OCI-LY7 (cell line): ENCODE measurements around the gene LRRC28. TPM values are rescaled to one million over a fixed set of nuclear protein-coding genes. Genes with fewer than 3 reads are reported as not detected.

Source experiments
- BruUV-seq: library from RNA; stranded (reverse); fragments of 400-500 nt; replicated peaks from 2 replicates; lab custom pipeline; 2021; lab: Mats Ljungman, UMichigan
- CTCF ChIA-PET: fragments of 300-600 bp; sonication (Branson Sonifier 250); formaldehyde crosslinking; loops from one replicate; lab custom pipeline; 2022; ENCODE audit warnings: antibody characterized with exemption; ENCODE audit not compliant: unreplicated experiment; lab: Charles Lee
- POLR2A ChIA-PET: fragments of 300-600 bp; sonication (Branson Sonifier 250); formaldehyde crosslinking; loops from one replicate; lab custom pipeline; 2022; ENCODE audit warnings: antibody characterized with exemption; lab: Charles Lee
- DNase-seq: peaks from one replicate; pipeline ENCODE4 v3.0.0-alpha.2; 2015; ENCODE audit warnings: low spot score
- H2AFZ ChIP-seq: fragments of 200-600 bp; sonication (generic), shearing (Covaris generic); 2 replicates; pipeline ENCODE4 v1.6.1; 2014; ENCODE audit warnings: mild to moderate bottlenecking, antibody characterized with exemption, low read length, moderate library complexity
- H3K27ac ChIP-seq: fragments of 200-600 bp; sonication (generic); 2 replicates; pipeline ENCODE4 v1.5.1; 2014; ENCODE audit warnings: mixed run types, low read depth, mild to moderate bottlenecking, moderate library complexity, low read length, inconsistent platforms; ENCODE audit not compliant: poor library complexity, severe bottlenecking
- H3K36me3 ChIP-seq: fragments of 200-600 bp; sonication (generic); 2 replicates; pipeline ENCODE4 v1.6.1; 2014; ENCODE audit warnings: mild to moderate bottlenecking, antibody characterized with exemption, low read length, moderate library complexity, mixed read lengths; ENCODE audit not compliant: insufficient read depth
- H3K4me1 ChIP-seq: fragments of 200-600 bp; sonication (generic); 2 replicates; pipeline ENCODE4 v1.5.1; 2014; ENCODE audit warnings: mild to moderate bottlenecking, low read length; ENCODE audit not compliant: insufficient read depth, poor library complexity, severe bottlenecking
- H3K4me2 ChIP-seq: fragments of 200-600 bp; sonication (generic); 2 replicates; pipeline ENCODE4 v1.6.1; 2014; ENCODE audit warnings: mild to moderate bottlenecking, low read length
- H3K4me3 ChIP-seq: fragments of 200-600 bp; sonication (generic); 2 replicates; pipeline ENCODE4 v1.5.1; 2014; ENCODE audit warnings: mild to moderate bottlenecking, low read depth, low read length; ENCODE audit not compliant: poor library complexity, severe bottlenecking
- H3K79me2 ChIP-seq: fragments of 200-600 bp; sonication (generic); 2 replicates; pipeline ENCODE4 v1.6.1; 2016; ENCODE audit warnings: low read depth, mild to moderate bottlenecking, low read length, moderate library complexity, mixed read lengths; ENCODE audit not compliant: insufficient read depth
- H3K9me2 ChIP-seq: fragments of 200-600 bp; sonication (generic); 2 replicates; pipeline ENCODE4 v1.6.1; 2016; ENCODE audit warnings: mild to moderate bottlenecking, low read length, mixed read lengths; ENCODE audit not compliant: insufficient read depth
- H3K9me3 ChIP-seq: fragments of 200-600 bp; sonication (generic); 2 replicates; pipeline ENCODE4 v1.6.1; 2014; ENCODE audit warnings: mild to moderate bottlenecking, mixed run types, low read length, mixed read lengths
- H4K20me1 ChIP-seq: fragments of 200-600 bp; sonication (generic); 2 replicates; pipeline ENCODE4 v1.6.1; 2014; ENCODE audit warnings: mild to moderate bottlenecking, antibody characterized with exemption, low read length, moderate library complexity, mixed read lengths; ENCODE audit not compliant: insufficient read depth
- CTCF ChIP-seq: fragments of 200-600 bp; sonication (generic); conservative IDR thresholded peaks from 2 replicates; pipeline ENCODE4 v1.5.1; 2014; ENCODE audit warnings: mild to moderate bottlenecking, antibody characterized with exemption, low read length, moderate library complexity, mixed read lengths
- EZH2phosphoT487 ChIP-seq: fragments of 200-600 bp; sonication (generic); IDR thresholded peaks from 2 replicates; pipeline ENCODE4 v1.6.1; 2018; ENCODE audit warnings: low read depth, borderline replicate concordance, mild to moderate bottlenecking, mixed run types, antibody characterized with exemption, low read length, moderate library complexity, mixed read lengths
- intact Hi-C: fragments of 100-400 bp; cut with micrococcal nuclease; formaldehyde crosslinking; loops from one replicate; pipeline ENCODE4 v1.10.0; 2022; ENCODE audit not compliant: unreplicated experiment
- total RNA-seq, 2 experiments: library from RNA; depleted of rRNA in 1 of 2; stranded (reverse); fragments of >200 nt in 1 of 2; shearing (Covaris generic) in 1 of 2; gene quantifications; 2 replicates each; pipeline ENCODE4 v1.2.3, GENCODE V29; 2014 to 2022

The LRRC28 gene
- total RNA-seq, 2 experiments from 2014 or later = 25.7 to 30.2 TPM

GRCh38 chr15:99409560-99409959, 158.3 kb downstream of the LRRC28 start:
- no peaks in the 10 kb centered on the region for H3K79me2 ChIP-seq
- H3K9me3 ChIP-seq = no peaks in the 10 kb centered on the region
- H3K27ac ChIP-seq = no peak overlapping the region
- intact Hi-C loops = loop anchor here (10.0 kb wide), 1 partner anchor 295 kb away; no protein-coding TSS in a partner anchor
- H3K36me3 ChIP-seq = no peaks in the 10 kb centered on the region
- POLR2A ChIA-PET = interaction anchor here (1.4 kb wide), 1 partner anchor 13 kb away, joined by 4 read pairs; no protein-coding TSS in a partner anchor
- CTCF ChIA-PET = no interaction called here
- H2AFZ ChIP-seq = no peak overlapping the region
- no peaks in the 10 kb centered on the region for H4K20me1 ChIP-seq
- no peak overlapping the region for H3K4me3 ChIP-seq
- BruUV-seq = no TSS peak
- no peaks in the 10 kb centered on the region for H3K4me1 ChIP-seq
- TF ChIP-seq EZH2phosphoT487 = no peak
- TF ChIP-seq CTCF = no peak
- DNase-seq = no peak
- no peaks in the 10 kb centered on the region for H3K9me2 ChIP-seq
- H3K4me2 ChIP-seq = no peak overlapping the region

DNA sequence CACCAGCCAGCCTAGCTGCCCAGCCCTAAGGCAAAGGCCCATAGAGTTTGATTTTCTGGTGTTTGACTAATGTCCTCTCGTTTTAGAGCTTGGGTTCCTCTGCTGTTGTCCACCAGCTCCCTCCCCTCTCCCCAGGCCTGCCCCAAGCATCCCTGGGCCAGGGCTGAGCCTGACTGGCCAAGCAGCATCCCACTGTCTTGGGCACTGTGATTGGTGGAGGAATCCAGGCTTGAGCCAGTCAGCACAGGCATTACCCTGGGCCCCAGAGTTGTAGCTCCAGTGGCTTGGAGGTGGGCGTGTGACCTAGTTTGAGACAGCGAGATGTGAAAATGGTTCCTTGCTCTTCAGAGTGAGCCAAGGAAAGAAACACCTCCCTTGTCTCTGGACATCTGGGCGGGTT, 159.2 kb downstream of the LRRC28 start:
- POLR2A ChIA-PET = no interaction called here
- Histone ChIP-seq H4K20me1 (no peaks in the 10 kb centered on the region), H3K9me3 (no peaks in the 10 kb centered on the region), H3K9me2 (no peaks in the 10 kb centered on the region), H3K4me1 (no peaks in the 10 kb centered on the region), H3K4me2 (no peak overlapping the region), H3K36me3 (no peaks in the 10 kb centered on the region), H2AFZ (no peak overlapping the region), H3K79me2 (no peaks in the 10 kb centered on the region), H3K27ac (no peak overlapping the region), H3K4me3 (no peak overlapping the region)
- no peak for TF ChIP-seq EZH2phosphoT487
- no peak for TF ChIP-seq CTCF
- CTCF ChIA-PET = no interaction called here
- intact Hi-C loops = no loop called here
- no TSS peak for BruUV-seq
- DNase-seq = no peak

DNA sequence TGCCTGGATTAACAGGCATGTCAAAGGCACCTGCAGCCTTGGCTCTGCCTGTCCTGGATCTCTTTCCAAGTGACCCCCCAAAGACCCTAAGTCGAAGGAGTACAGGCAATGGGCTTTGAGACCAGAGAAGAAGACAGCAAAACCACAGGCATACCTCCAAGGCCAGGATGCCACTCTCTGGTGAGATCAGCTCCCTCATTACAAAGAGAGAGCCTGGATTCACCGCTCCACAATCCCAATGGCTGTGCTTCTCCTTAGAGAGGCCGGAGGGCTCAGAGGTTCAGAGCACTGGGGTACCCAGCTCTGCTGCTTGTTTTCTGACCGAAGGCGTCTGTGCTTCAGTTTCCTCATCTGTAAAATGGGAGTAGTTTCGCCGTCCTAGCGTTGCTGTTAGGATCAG, 160.0 kb downstream of the LRRC28 start:
- Histone ChIP-seq H3K27ac (no peak overlapping the region), H3K9me2 (no peaks in the 10 kb centered on the region), H2AFZ (no peak overlapping the region), H3K9me3 (no peaks in the 10 kb centered on the region), H3K4me2 (no peak overlapping the region), H3K36me3 (no peaks in the 10 kb centered on the region), H3K4me3 (no peak overlapping the region), H4K20me1 (no peaks in the 10 kb centered on the region), H3K79me2 (no peaks in the 10 kb centered on the region), H3K4me1 (no peaks in the 10 kb centered on the region)
- POLR2A ChIA-PET = no interaction called here
- no TSS peak for BruUV-seq
- intact Hi-C loops = no loop called here
- TF ChIP-seq CTCF (no peak), EZH2phosphoT487 (no peak)
- DNase-seq = no peak
- CTCF ChIA-PET = no interaction called here
